ENCODE data around the gene DIAPH2.

GRCh38 chrX:97210501-97210900, 525.9 kb downstream of the DIAPH2 start:
- no peak for TF ChIP-seq CTCF (IDR thresholded peaks at IDR 0.05)
- no peak for TF ChIP-seq USF2 (CRISPR knock-in tag; IDR thresholded peaks at IDR 0.05)
- no peak for TF ChIP-seq AR (CRISPR knock-in tag; IDR thresholded peaks at IDR 0.05)
- no peak for TF ChIP-seq CREB1 (CRISPR knock-in tag; IDR thresholded peaks at IDR 0.05)
- TF ChIP-seq, protein P1, sequence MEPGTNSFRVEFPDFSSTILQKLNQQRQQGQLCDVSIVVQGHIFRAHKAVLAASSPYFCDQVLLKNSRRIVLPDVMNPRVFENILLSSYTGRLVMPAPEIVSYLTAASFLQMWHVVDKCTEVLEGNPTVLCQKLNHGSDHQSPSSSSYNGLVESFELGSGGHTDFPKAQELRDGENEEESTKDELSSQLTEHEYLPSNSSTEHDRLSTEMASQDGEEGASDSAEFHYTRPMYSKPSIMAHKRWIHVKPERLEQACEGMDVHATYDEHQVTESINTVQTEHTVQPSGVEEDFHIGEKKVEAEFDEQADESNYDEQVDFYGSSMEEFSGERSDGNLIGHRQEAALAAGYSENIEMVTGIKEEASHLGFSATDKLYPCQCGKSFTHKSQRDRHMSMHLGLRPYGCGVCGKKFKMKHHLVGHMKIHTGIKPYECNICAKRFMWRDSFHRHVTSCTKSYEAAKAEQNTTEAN (CRISPR knock-in tag; IDR thresholded peaks at IDR 0.05): no peak
- TF ChIP-seq JUN (CRISPR knock-in tag; IDR thresholded peaks at IDR 0.05): no peak
- no peak for TF ChIP-seq USF1 (CRISPR knock-in tag; IDR thresholded peaks at IDR 0.05)
